Heart left ventricle (tissue), 16 donors: ENCODE measurements around the gene EIF4B. TPM values are rescaled to one million over a fixed set of nuclear protein-coding genes. Genes with fewer than 3 reads are reported as not detected.

Experiments used
- ATAC-seq, 4 donors: fragments of 200-7000 bp; cut with Tn5 transposase; one replicate each; pipeline ENCODE4 v1.9.1; 2020 to 2022; ENCODE audit warnings: moderate library complexity in 4 of 4, mild to moderate bottlenecking in 3 of 4, moderate number of reproducible peaks in 1 of 4
- DNase-seq, 5 donors: peaks; one replicate each; pipeline ENCODE4 v3.0.0-alpha.2; 2020
- H3K27ac ChIP-seq, 12 donors: fragments of 200-600 bp; sonication (generic) in 4 of 12; one replicate each; pipeline versions ENCODE4 v1.5.0 to v1.8.0; 2016 to 2022; ENCODE audit warnings: mild to moderate bottlenecking in 2 of 12
- H3K27me3 ChIP-seq, 9 donors: fragments of 200-600 bp; sonication (generic) in 2 of 9; one replicate each; pipeline versions ENCODE4 v1.5.1 to v1.8.0; 2016 to 2022; ENCODE audit warnings: mild to moderate bottlenecking in 3 of 9
- H3K36me3 ChIP-seq, 9 donors: fragments of 200-600 bp; sonication (generic) in 2 of 9; one replicate each; pipeline versions ENCODE4 v1.5.0 to v1.8.0; 2018 to 2022; ENCODE audit warnings: mild to moderate bottlenecking in 2 of 9
- H3K4me1 ChIP-seq, 12 donors: fragments of 200-600 bp; sonication (generic) in 4 of 12; one replicate each; pipeline versions ENCODE4 v1.5.0 to v1.8.0; 2016 to 2022; ENCODE audit warnings: mild to moderate bottlenecking in 3 of 12
- H3K4me3 ChIP-seq, 12 donors: fragments of 200-600 bp; sonication (generic) in 4 of 12; one replicate each; pipeline versions ENCODE4 v1.5.0 to v1.8.0; 2017 to 2022; ENCODE audit warnings: mild to moderate bottlenecking in 9 of 12, moderate library complexity in 4 of 12
- H3K9me3 ChIP-seq, 12 donors: fragments of 200-600 bp; sonication (generic) in 4 of 12; one replicate each; pipeline versions ENCODE4 v1.5.0 to v1.8.0; 2016 to 2022; ENCODE audit warnings: mild to moderate bottlenecking in 1 of 12
- POLR2A ChIP-seq, 2 donors: fragments of 450-650 bp; IDR thresholded peaks; one replicate each; pipeline ENCODE4 v1.6.1; 2017; ENCODE audit warnings: antibody characterized with exemption in 2 of 2, mild to moderate bottlenecking in 2 of 2, moderate library complexity in 2 of 2
- WGBS, 4 donors: extraction: QIAGEN DNeasy Blood & Tissue Kit in 2 of 4; methylation state at CpG; one replicate each; pipeline versions ENCODE4 v1.1.5 to v1.1.7; 2013 to 2018; 5-methylcytosine and 5-hydroxymethylcytosine counted together
- intact Hi-C, 10 donors: fragments of 100-400 bp; cut with DNase I; formaldehyde crosslinking; loops; one replicate each; pipeline versions ENCODE4 v1.11.1 to v1.14.2; 2022
- polyA plus RNA-seq, 2 donors: library from polyadenylated mRNA; stranded (reverse); fragments of 200-250 nt; gene quantifications; one replicate each; pipeline ENCODE4 v1.2.3, GENCODE V29; 2013
- total RNA-seq, 9 donors: library from RNA; depleted of rRNA in 2 of 9; stranded (reverse); fragments of >200 nt in 2 of 9; fragmentation: NEBNext Ultra II Directional in 3 of 9; extraction: Animal tissue kit (Norgen Biotek cat#: 25700) in 3 of 9; gene quantifications; one replicate each; pipeline versions ENCODE4 v1.1.0 to v1.2.4, GENCODE V29; 2016 to 2023
- TF ChIP-seq, protein P1 (sequence below), 12 donors: fragments of 200-600 bp; sonication (generic) in 4 of 12; IDR thresholded peaks; one replicate each; pipeline versions ENCODE4 v1.5.0 to v1.8.0; 2018 to 2022; ENCODE audit warnings: antibody characterized with exemption in 12 of 12, mild to moderate bottlenecking in 5 of 12
- donor health status: ischemic (EF 13 %, LVEDD 7.1; RV severe dilation, severe dysfunction).
- donor health status: healthy with polysubstance abuse.
- donor health status: DM: no; HTN: yes; CAD: no.
- donor health status: DM: no; HTN: no; CAD: no.
- donor health status: ischemic (EF 25% LVEDD 6.9; RV normal size, moderate dysfunction).
- donor health status: ischemic (EF 25% LVEDD 5.7; RV mildly dilated, moderate dysfunction).
- donor health status: healthy.
- donor health status: DM: yes; HTN: yes; CAD: no.
- donor health status: ischemic (EF 35%, LVEDD 5.7; RV mildly dilated, moderate dysfunction).
- donor health status: nonischemic (EF 11% LVEDD 7.7; RV severe dilation, severe dysfunction).
- donor health status: DM: yes; HTN: yes; CAD: no.
- donor health status: PGD.
- donor health status: ischemic (EF 29% LVEDD 5.4; RV normal size, mild dysfunction).
- donor health status: nonischemic (EF 23%, LVEDD 6.1; RV moderate dilation, normal function).

Gene EIF4B
- total and polyA plus RNA-seq, 11 donors, result 52.0 to 481 (median 342) TPM

DNA sequence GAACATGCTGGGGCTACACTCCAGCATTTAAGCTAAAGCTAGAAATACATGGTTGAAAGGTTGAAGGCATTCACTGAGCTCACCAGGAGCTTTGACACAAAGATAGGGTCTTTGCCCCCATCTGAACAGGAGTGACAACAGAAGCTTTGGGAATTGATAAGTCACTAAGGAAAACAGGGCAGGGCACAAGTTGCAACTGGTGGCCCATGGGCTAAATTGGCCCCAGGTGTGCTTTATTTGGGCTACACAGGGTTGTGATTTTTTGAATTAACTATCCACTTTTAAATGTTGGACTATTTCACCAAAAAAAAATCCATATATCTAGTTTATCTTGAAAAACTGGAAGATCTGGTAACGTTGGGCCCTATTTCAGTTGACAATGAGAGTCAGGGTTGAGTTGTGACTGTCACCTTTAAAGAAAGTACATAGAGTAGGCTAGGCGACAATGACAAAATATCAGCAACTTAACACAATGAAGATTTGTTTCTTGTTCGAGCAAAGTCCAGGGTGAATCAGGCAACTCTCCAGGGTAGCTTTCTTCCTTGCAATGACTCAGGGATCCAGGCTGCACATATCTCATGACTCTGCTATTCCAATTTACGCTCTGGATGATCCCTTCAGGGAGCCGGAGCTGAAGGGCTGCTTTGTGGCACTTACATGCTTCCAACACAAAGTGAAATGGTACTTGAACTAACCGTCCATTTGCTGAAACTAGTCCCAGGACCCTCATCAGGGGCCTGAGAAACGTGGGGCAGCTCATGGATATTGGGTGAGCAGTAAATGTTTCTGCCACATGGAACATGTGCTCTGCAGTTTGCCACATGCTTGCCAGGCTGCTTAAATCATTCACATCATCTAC is 13.3 kb upstream of the EIF4B start:
- no peak overlapping the region for H3K27ac ChIP-seq
- intact Hi-C loops, result no loop called here
- ATAC-seq, result no peak
- 81 to 89% (median 81%) methylated on average over 6 to 7 of the region's 7 CpGs for WGBS, 4 donors
- no peaks in the 10 kb centered on the region for H3K36me3 ChIP-seq
- TF ChIP-seq, protein P1, sequence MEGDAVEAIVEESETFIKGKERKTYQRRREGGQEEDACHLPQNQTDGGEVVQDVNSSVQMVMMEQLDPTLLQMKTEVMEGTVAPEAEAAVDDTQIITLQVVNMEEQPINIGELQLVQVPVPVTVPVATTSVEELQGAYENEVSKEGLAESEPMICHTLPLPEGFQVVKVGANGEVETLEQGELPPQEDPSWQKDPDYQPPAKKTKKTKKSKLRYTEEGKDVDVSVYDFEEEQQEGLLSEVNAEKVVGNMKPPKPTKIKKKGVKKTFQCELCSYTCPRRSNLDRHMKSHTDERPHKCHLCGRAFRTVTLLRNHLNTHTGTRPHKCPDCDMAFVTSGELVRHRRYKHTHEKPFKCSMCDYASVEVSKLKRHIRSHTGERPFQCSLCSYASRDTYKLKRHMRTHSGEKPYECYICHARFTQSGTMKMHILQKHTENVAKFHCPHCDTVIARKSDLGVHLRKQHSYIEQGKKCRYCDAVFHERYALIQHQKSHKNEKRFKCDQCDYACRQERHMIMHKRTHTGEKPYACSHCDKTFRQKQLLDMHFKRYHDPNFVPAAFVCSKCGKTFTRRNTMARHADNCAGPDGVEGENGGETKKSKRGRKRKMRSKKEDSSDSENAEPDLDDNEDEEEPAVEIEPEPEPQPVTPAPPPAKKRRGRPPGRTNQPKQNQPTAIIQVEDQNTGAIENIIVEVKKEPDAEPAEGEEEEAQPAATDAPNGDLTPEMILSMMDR (IDR thresholded peaks at IDR 0.05), result no peak
- TF ChIP-seq POLR2A (IDR thresholded peaks at IDR 0.05), result no peak
- no peaks in the 10 kb centered on the region for H3K4me1 ChIP-seq
- no peaks in the 10 kb centered on the region for H3K27me3 ChIP-seq
- no peak overlapping the region for H3K4me3 ChIP-seq
- no peaks in the 10 kb centered on the region for H3K9me3 ChIP-seq
- DNase-seq, result no peak

DNA sequence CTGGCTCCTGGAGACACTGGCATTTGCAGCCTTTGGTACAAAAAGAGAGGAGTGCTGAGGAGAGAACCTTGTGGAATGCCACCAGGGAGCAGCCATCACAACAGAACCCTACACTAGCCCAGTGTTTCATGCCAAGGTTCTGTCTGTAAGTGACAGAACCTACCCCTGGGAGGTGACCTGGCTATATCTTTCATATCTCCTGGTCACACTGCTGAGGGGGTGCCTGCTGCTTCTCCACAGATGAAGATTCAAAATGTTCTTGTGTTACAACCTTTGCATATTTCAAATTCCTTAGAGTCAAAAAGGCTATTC is 12.7 kb upstream of the EIF4B start:
- Histone ChIP-seq H3K9me3 (no peaks in the 10 kb centered on the region), H3K27ac (no peak overlapping the region), H3K4me1 (no peaks in the 10 kb centered on the region), H3K4me3 (no peak overlapping the region), H3K36me3 (no peaks in the 10 kb centered on the region), H3K27me3 (no peaks in the 10 kb centered on the region)
- ATAC-seq (peak in 1 of 4 donors; percentile 44), DNase-seq (no peak)
- intact Hi-C loops, result no loop called here
- no peak for TF ChIP-seq POLR2A (IDR thresholded peaks at IDR 0.05)
- TF ChIP-seq, protein P1 (IDR thresholded peaks at IDR 0.05), result no peak

DNA sequence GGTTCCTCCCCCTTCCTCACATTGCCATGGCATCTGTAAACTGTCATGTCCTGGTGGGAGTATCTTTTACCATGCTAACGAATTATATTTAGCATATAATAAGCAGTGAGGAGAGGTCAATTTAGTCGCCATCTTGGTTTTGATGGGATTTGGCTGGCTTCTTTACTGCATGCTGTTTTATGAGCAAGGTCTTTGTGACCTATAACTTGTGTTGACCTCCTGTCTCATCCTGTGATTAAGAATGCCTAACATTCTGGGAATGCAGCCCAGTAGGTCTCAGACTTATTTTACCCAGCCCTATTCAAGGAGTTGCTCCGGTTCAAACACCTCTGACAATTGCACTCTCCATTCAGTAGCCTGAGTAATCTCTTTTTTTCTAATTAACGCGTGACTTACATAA is 2.1 kb upstream of the EIF4B start:
- Histone ChIP-seq H3K4me3 (no peak overlapping the region), H3K27me3 (peaks cover 0 to 11% (median 0%) of the 10 kb centered on the region in 9 donors), H3K9me3 (no peaks in the 10 kb centered on the region), H3K4me1 (peaks cover 7 to 37% (median 28%) of the 10 kb centered on the region in 12 donors), H3K27ac (peak overlapping the region in 1 of 12 donors; percentile 95), H3K36me3 (peaks cover 0 to 12% (median 3%) of the 10 kb centered on the region in 9 donors)
- intact Hi-C loops, result no loop called here
- DNase-seq (no peak), ATAC-seq (no peak)
- TF ChIP-seq, protein P1 (IDR thresholded peaks at IDR 0.05), result no peak
- no peak for TF ChIP-seq POLR2A (IDR thresholded peaks at IDR 0.05)
- WGBS, 4 donors, result 49 to 60% (median 57%) methylated on average over 5 of the region's 5 CpGs

DNA sequence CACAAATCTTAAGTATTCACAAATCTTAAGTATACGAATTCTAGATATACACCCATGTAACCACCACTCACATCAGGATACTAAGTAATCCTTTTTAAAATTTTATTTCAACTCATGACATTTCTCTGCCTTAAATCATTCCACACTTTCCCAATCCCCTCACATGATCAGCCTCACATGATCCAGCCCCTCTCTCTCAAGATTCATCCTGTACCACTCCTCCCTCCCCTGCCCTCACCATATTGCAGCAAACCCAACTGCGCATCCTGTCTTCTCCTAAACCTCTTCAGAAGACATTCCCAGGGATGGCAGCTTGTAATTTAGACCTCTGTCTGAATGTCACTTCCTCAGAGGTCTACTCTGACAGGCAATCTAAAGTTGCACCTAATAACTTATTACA is 1.7 kb upstream of the EIF4B start:
- 79 to 86% (median 85%) methylated on average over 2 of the region's 2 CpGs for WGBS, 4 donors
- peaks cover 7 to 41% (median 32%) of the 10 kb centered on the region in 12 donors for H3K4me1 ChIP-seq
- TF ChIP-seq, protein P1 (IDR thresholded peaks at IDR 0.05), result no peak
- TF ChIP-seq POLR2A (IDR thresholded peaks at IDR 0.05), result no peak
- ATAC-seq (no peak), DNase-seq (no peak)
- peaks cover 0 to 9% (median 0%) of the 10 kb centered on the region in 9 donors for H3K27me3 ChIP-seq
- H3K36me3 ChIP-seq, result peaks cover 0 to 16% (median 3%) of the 10 kb centered on the region in 9 donors
- H3K9me3 ChIP-seq, result no peaks in the 10 kb centered on the region
- H3K27ac ChIP-seq, result peak overlapping the region in 1 of 12 donors; percentile 95
- no peak overlapping the region for H3K4me3 ChIP-seq
- intact Hi-C loops, result no loop called here
